ENCODE measurements around the gene SSH3. TPM values are rescaled to one million over a fixed set of nuclear protein-coding genes. Genes with fewer than 3 reads are reported as not detected.

The SSH3 gene
- total RNA-seq, 1 experiment from 2014 or later = 5.5 TPM

- no peaks in the 10 kb centered on the region for H3K9me3 ChIP-seq (ENCODE audit: low read depth, low read length, poor library complexity, severe bottlenecking)
Measured at GRCh38 chr11:67264260-67264659, 39.1 kb upstream of the SSH3 start.

GRCh38 chr11:67264877-67265632 is 38.3 kb upstream of the SSH3 start:
- no peak for DNase-seq (ENCODE audit: low spot score)
- TF ChIP-seq CTCF (conservative IDR thresholded peaks at IDR 0.05; ENCODE audit: low read depth, low read length) = no peak
- TF ChIP-seq EZH2 (IDR thresholded peaks at IDR 0.05; ENCODE audit: borderline replicate concordance, low read depth, low read length, poor library complexity, severe bottlenecking) = no peak
- Histone ChIP-seq H3K4me3 (ENCODE audit: low read depth, low read length, poor library complexity, severe bottlenecking) (no peak overlapping the region), H3K27me3 (replicated peaks; ENCODE audit: insufficient read depth, low read depth, low read length, poor library complexity) (no peaks in the 10 kb centered on the region), H3K9me3 (ENCODE audit: low read depth, low read length, poor library complexity, severe bottlenecking) (no peaks in the 10 kb centered on the region), H3K27ac (ENCODE audit: low read depth, low read length, poor library complexity, severe bottlenecking) (no peak overlapping the region), H3K36me3 (ENCODE audit: insufficient read depth, low read length, poor library complexity, severe bottlenecking) (peaks cover 15% of the 10 kb centered on the region), H3K4me1 (ENCODE audit: insufficient read depth, low read length, poor library complexity, severe bottlenecking) (peaks cover 50% of the 10 kb centered on the region)
- BruUV-seq (replicated peaks) = no TSS peak
- intact Hi-C loops (cut with micrococcal nuclease; ENCODE audit: unreplicated experiment) = no loop called here
- CTCF ChIA-PET = interaction anchor here (0.6 to 1.4 kb wide), 4 partner anchors 35 to 117 kb away, joined by 3 to 5 read pairs (median 4); no protein-coding TSS in a partner anchor
- POLR2A ChIA-PET (ENCODE audit: low non-redundant PET) = interaction anchor here (0.7 kb wide), 1 partner anchor 1974 kb away, joined by 6 read pairs; no protein-coding TSS in a partner anchor

More at GRCh38 chr11:67264260-67264659, 39.1 kb upstream of the SSH3 start:
- DNase-seq (ENCODE audit: low spot score) = no peak
- ChIA-PET POLR2A (ENCODE audit: low non-redundant PET) (no interaction called here), CTCF (interaction anchor here (0.6 to 1.4 kb wide), 2 partner anchors 54 to 93 kb away, joined by 4 to 5 read pairs; no protein-coding TSS in a partner anchor)
- peaks cover 42% of the 10 kb centered on the region for H3K4me1 ChIP-seq (ENCODE audit: insufficient read depth, low read length, poor library complexity, severe bottlenecking)
- intact Hi-C loops (cut with micrococcal nuclease; ENCODE audit: unreplicated experiment) = no loop called here
- H3K27ac ChIP-seq (ENCODE audit: low read depth, low read length, poor library complexity, severe bottlenecking) = no peak overlapping the region
- no peak for TF ChIP-seq CTCF (conservative IDR thresholded peaks at IDR 0.05; ENCODE audit: low read depth, low read length)
- TF ChIP-seq EZH2 (IDR thresholded peaks at IDR 0.05; ENCODE audit: borderline replicate concordance, low read depth, low read length, poor library complexity, severe bottlenecking) = no peak
- BruUV-seq (replicated peaks) = no TSS peak
- peaks cover 15% of the 10 kb centered on the region for H3K36me3 ChIP-seq (ENCODE audit: insufficient read depth, low read length, poor library complexity, severe bottlenecking)
- no peaks in the 10 kb centered on the region for H3K27me3 ChIP-seq (replicated peaks; ENCODE audit: insufficient read depth, low read depth, low read length, poor library complexity)
- no peak overlapping the region for H3K4me3 ChIP-seq (ENCODE audit: low read depth, low read length, poor library complexity, severe bottlenecking)

- peak overlapping the region; percentile 47 for H3K27ac ChIP-seq (ENCODE audit: low read depth, low read length, poor library complexity, severe bottlenecking)
- ChIA-PET CTCF (interaction anchor here (0.5 to 1.4 kb wide), 4 partner anchors 51 to 117 kb away, joined by 3 to 9 read pairs (median 4); no protein-coding TSS in a partner anchor), POLR2A (ENCODE audit: low non-redundant PET) (interaction anchor here (0.6 kb wide), 1 partner anchor 40 kb away, joined by 6 read pairs; no protein-coding TSS in a partner anchor)
- peak; percentile 73 for DNase-seq (ENCODE audit: low spot score)
- no TSS peak for BruUV-seq (replicated peaks)
- H3K9me3 ChIP-seq (ENCODE audit: low read depth, low read length, poor library complexity, severe bottlenecking) = no peaks in the 10 kb centered on the region
- peaks cover 58% of the 10 kb centered on the region for H3K4me1 ChIP-seq (ENCODE audit: insufficient read depth, low read length, poor library complexity, severe bottlenecking)
- TF ChIP-seq CTCF (conservative IDR thresholded peaks at IDR 0.05; ENCODE audit: low read depth, low read length) (peak; percentile 74), EZH2 (IDR thresholded peaks at IDR 0.05; ENCODE audit: borderline replicate concordance, low read depth, low read length, poor library complexity, severe bottlenecking) (no peak)
- peak overlapping the region; percentile 36 for H3K4me3 ChIP-seq (ENCODE audit: low read depth, low read length, poor library complexity, severe bottlenecking)
- H3K27me3 ChIP-seq (replicated peaks; ENCODE audit: insufficient read depth, low read depth, low read length, poor library complexity) = no peaks in the 10 kb centered on the region
- H3K36me3 ChIP-seq (ENCODE audit: insufficient read depth, low read length, poor library complexity, severe bottlenecking) = peaks cover 15% of the 10 kb centered on the region
- intact Hi-C loops (cut with micrococcal nuclease; ENCODE audit: unreplicated experiment) = no loop called here
Measured at GRCh38 chr11:67265633-67266448, 37.5 kb upstream of the SSH3 start.

All from A673 (cell line).